Ovary (tissue), 9 donors: ENCODE data around the gene NCK2. TPM values are rescaled to one million over a fixed set of nuclear protein-coding genes. Genes with fewer than 3 reads are reported as not detected.

Source experiments
- DNase-seq, 5 donors: peaks; one replicate each; pipeline ENCODE4 v3.0.0-alpha.2; 2019 to 2020
- H3K27ac ChIP-seq, 2 donors: fragments of 200-600 bp; one replicate each; pipeline versions ENCODE4 v1.5.1 to v1.8.0; 2019 to 2022
- H3K27me3 ChIP-seq: fragments of 200-600 bp; one replicate; pipeline ENCODE4 v1.8.0; 2022
- H3K36me3 ChIP-seq: fragments of 200-600 bp; sonication (generic); one replicate; pipeline ENCODE4 v1.5.1; 2019
- H3K4me1 ChIP-seq: one replicate; pipeline ENCODE4 v1.8.1; 2013; ENCODE audit warnings: mild to moderate bottlenecking, moderate library complexity; ENCODE audit not compliant: insufficient read depth
- H3K4me3 ChIP-seq: fragments of 200-600 bp; sonication (generic); one replicate; pipeline ENCODE4 v1.5.1; 2017
- H3K9me3 ChIP-seq, 2 donors: fragments of 200-600 bp in 1 of 2; sonication (generic) in 1 of 2; one replicate each; pipeline versions ENCODE4 v1.5.1 to v1.8.1; 2013 to 2019; ENCODE audit warnings: mild to moderate bottlenecking in 1 of 2, moderate library complexity in 1 of 2
- CTCF ChIP-seq, 3 donors: fragments of 450-650 bp in 2 of 3; fragments of 200-600 bp in 1 of 3; IDR thresholded peaks; one replicate each; pipeline versions ENCODE4 v1.5.1 to v1.8.0; 2016 to 2022; ENCODE audit warnings: antibody characterized with exemption in 3 of 3, mild to moderate bottlenecking in 1 of 3
- EP300 ChIP-seq: sonication (generic); formaldehyde crosslinking; IDR thresholded peaks from one replicate; pipeline ENCODE4 v1.6.1; 2017; ENCODE audit warnings: antibody characterized with exemption
- POLR2A ChIP-seq: fragments of 450-650 bp; IDR thresholded peaks from one replicate; pipeline ENCODE4 v1.6.1; 2017; ENCODE audit warnings: antibody characterized with exemption, mild to moderate bottlenecking, moderate library complexity
- WGBS, 3 donors: extraction: QIAGEN DNeasy Blood & Tissue Kit in 1 of 3; methylation state at CpG; one replicate each; pipeline versions ENCODE4 v1.1.5 to v1.1.7; 2013 to 2017; 5-methylcytosine and 5-hydroxymethylcytosine counted together
- intact Hi-C, 4 donors: fragments of 100-400 bp; cut with DNase I; formaldehyde crosslinking; loops; one replicate each; pipeline versions ENCODE4 v1.11.0 to v1.15.1; 2022 to 2023
- polyA plus RNA-seq, 2 donors: library from polyadenylated mRNA; stranded (reverse); fragments of 200-250 nt in 1 of 2; fragments of 350-450 nt in 1 of 2; fragmentation: Illumina TruSeq in 1 of 2; extraction: RNeasy Lipid Tissue Mini Kit (QIAGEN cat#74804) in 1 of 2; gene quantifications; one replicate each; pipeline ENCODE4 v1.2.3, GENCODE V29; 2013 to 2014
- total RNA-seq, 7 donors: library from RNA; depleted of rRNA in 2 of 7; stranded (reverse); fragments of >200 nt in 2 of 7; fragmentation: NEBNext Ultra II Directional in 3 of 7; extraction: Animal tissue kit (Norgen Biotek cat#: 25700) in 3 of 7; gene quantifications; one replicate each; pipeline versions ENCODE4 v1.1.0 to v1.2.4, GENCODE V29; 2016 to 2023
- donor health status: DM: no; HTN: no; CAD: no; lungs with moderate emphysema.
- donor health status: DM: no; HTN: no; CAD: no.
- donor health status: Bipolar disorder and iron deficiency.
- donor health status: DM: yes; HTN: yes; CAD: no.
- donor health status: DM: no; HTN: no; CAD: no.
- donor health status: DM: yes; HTN: yes; CAD: no.

NCK2 gene
- total and polyA plus RNA-seq, 9 donors, result 16.7 to 42.9 (median 31.2) TPM

GRCh38 chr2:105741617-105742016 is 3.1 kb upstream of the NCK2 start:
- intact Hi-C loops, result loop anchor here in 1 of 4 donors (10.0 kb wide), 2 partner anchors 143 to 453 kb away; partner anchors contain the start of gene UXS1
- no peak overlapping the region for H3K27ac ChIP-seq
- DNase-seq, result no peak
- H3K4me3 ChIP-seq, result no peak overlapping the region
- H3K27me3 ChIP-seq, result no peaks in the 10 kb centered on the region
- 96 to 97% (median 97%) methylated on average over 4 of the region's 4 CpGs for WGBS, 3 donors
- H3K9me3 ChIP-seq, result no peaks in the 10 kb centered on the region
- peaks cover 6% of the 10 kb centered on the region for H3K4me1 ChIP-seq
- no peaks in the 10 kb centered on the region for H3K36me3 ChIP-seq
- TF ChIP-seq POLR2A (no peak), CTCF (IDR thresholded peaks at IDR 0.05) (no peak), EP300 (no peak)

DNA sequence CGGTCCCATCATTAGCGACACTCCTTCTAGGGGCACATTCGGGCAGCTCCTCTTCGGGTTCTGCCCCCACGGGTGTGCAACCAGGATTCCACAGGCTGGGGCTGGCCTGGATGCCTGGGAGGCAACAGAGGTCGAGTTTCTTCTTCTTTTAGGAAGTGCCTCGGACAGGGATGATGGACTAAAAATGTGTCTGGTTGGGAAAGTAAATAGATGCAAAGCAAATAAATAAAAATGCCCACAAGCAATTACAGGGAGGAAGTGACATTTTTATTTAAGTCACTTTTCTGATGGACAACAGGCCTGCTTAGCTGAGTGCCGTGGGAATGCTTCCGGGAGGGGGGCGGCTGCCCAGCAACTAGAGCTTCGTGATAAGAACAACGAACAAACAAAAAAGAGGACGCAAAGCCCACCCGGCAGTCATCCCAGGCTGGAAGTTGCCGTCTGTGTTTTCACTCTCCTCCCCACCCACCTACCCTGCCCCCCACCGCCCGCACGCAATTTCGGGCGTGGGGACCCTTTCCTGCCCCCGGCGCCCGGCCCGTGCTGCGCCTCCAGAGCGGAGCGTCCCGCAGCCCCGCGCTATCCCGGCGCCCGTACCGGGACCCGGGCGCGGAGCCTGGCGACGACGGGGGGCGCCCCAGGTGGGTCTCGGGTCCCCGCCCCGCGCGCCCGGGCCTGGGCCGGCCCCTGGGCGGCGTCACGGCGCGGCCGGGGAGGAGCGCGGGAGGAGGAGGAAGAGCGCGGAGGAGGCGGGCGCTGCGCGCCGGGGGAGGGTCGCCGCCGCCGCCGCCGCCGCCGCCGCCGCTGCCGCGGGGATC is 412 bp upstream of the NCK2 start:
- Histone ChIP-seq H3K9me3 (no peaks in the 10 kb centered on the region), H3K4me1 (peaks cover 18% of the 10 kb centered on the region), H3K27me3 (no peaks in the 10 kb centered on the region), H3K36me3 (no peaks in the 10 kb centered on the region), H3K27ac (peak overlapping the region in 1 of 2 donors; percentile 88), H3K4me3 (peak overlapping the region; percentile 80)
- DNase-seq, result peak; percentile 52 to 77 (median 66)
- intact Hi-C loops, result loop anchor here in 1 of 4 donors (10.0 kb wide), 2 partner anchors 141 to 451 kb away; partner anchors contain the start of gene UXS1
- TF ChIP-seq POLR2A (no peak), CTCF (IDR thresholded peaks at IDR 0.05) (no peak), EP300 (no peak)
- WGBS, 3 donors, result 1 to 4% (median 2%) methylated on average over 19 to 75 of the region's 75 CpGs

DNA sequence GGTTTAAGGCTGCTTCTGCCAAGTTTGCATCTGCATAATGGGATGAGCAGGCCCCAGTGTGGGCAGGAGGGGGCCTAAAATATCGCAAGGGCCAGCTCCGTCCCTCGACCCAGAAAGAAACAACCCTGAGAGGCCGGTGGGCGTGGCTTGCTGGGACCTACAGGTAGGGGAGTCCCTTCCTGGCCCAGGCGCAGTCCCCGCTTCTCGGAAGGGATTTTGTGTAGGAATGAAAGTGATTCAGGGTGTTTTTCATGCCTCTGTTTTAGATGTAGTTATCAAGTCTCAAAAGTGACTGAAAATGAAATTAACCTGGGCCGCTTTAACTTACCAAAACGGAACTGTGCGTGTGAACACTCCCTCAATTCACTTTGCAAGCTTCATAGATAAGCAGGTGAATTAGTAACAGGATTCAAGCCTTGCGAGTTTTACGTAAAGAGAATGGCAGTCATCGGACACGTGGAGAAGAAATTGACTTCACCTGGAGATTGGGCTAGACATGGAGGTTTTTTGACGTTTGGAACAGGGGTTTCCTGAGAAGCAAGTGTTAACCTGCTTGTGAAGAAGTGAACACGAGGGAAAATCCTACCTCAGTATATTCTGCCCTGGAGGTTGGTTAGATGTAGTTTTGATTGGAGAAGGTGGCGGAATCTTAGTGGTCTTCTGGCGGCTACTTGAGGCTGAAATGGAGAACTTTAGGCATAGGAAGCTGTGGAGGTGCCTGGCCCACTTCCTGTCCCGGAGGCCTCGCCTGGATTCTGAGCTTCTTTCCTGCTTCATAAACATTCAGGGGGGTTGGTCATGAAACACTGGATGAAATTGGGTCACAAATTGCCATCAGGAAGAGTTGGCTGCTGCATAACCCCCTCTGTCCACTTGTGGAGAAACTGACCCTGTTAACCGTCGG is 1.7 kb downstream of the NCK2 start:
- TF ChIP-seq EP300 (no peak), POLR2A (no peak), CTCF (IDR thresholded peaks at IDR 0.05) (no peak)
- H3K27me3 ChIP-seq, result no peaks in the 10 kb centered on the region
- no peaks in the 10 kb centered on the region for H3K36me3 ChIP-seq
- DNase-seq, result peak; percentile 23 to 58 (median 40)
- H3K4me3 ChIP-seq, result peak overlapping the region; percentile 88
- intact Hi-C loops, result loop anchor here in 1 of 4 donors (10.0 kb wide), 2 partner anchors 138 to 448 kb away; partner anchors contain the start of gene UXS1
- H3K27ac ChIP-seq, result no peak overlapping the region
- no peaks in the 10 kb centered on the region for H3K9me3 ChIP-seq
- 57 to 59% (median 59%) methylated on average over 23 of the region's 23 CpGs for WGBS, 3 donors
- peaks cover 28% of the 10 kb centered on the region for H3K4me1 ChIP-seq

GRCh38 chr2:105747254-105747894 is 2.7 kb downstream of the NCK2 start:
- 52 to 69% (median 55%) methylated on average over 13 of the region's 13 CpGs for WGBS, 3 donors
- intact Hi-C loops, result loop anchor here in 1 of 4 donors (10.0 kb wide), 2 partner anchors 137 to 447 kb away; partner anchors contain the start of gene UXS1

More at GRCh38 chr2:105747254-105747894, 2.7 kb downstream of the NCK2 start:
- TF ChIP-seq CTCF (IDR thresholded peaks at IDR 0.05), result no peak
- no peak for TF ChIP-seq EP300
- no peak for TF ChIP-seq POLR2A
- no peak overlapping the region for H3K4me3 ChIP-seq
- no peaks in the 10 kb centered on the region for H3K9me3 ChIP-seq
- no peaks in the 10 kb centered on the region for H3K36me3 ChIP-seq
- DNase-seq, result no peak
- H3K27ac ChIP-seq, result no peak overlapping the region
- no peaks in the 10 kb centered on the region for H3K27me3 ChIP-seq
- H3K4me1 ChIP-seq, result peaks cover 28% of the 10 kb centered on the region
